ENCODE results near the gene ZP4. TPM values are rescaled to one million over a fixed set of nuclear protein-coding genes. Genes with fewer than 3 reads are reported as not detected.

Gene ZP4
- total and polyA plus RNA-seq, 2 of the 8 experiments (the other 6 are each of a cell fraction or from before 2014, with no cell fraction given) = not detected

DNA sequence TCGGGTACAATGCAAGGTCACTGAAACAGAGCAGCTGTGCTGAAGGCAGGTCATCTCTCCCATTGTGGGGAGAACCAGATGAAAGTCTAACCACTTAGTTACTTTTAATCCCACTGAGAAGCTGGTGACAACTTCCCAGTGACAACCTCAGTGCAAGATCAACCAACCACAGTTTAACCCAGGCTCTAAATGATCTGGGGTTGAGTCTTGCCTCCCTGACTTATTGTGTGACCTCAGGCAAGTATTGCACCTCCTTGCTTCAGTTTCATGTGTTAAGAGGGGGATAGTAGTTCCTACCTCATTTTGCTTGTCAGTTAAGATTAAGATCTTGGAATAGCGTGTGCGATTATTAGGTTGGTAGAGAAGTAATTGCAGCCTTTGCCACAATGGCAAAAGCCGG lies 3.2 kb downstream of the ZP4 start:
- H3K9ac ChIP-seq (replicated peaks in 1 of 4; ENCODE audit: extremely low read depth in 1 of 4, low read depth in 3 of 4, low read length in 3 of 4) = no peak overlapping the region
- ChIA-PET CTCF (ENCODE audit: partially characterized antibody) (interaction anchor here (1.8 to 2.4 kb wide), 2 partner anchors 14 to 23 kb away, joined by 7 to 16 read pairs; no protein-coding TSS in a partner anchor), POLR2A (ENCODE audit: partially characterized antibody) (no interaction called here)
- H2AK5ac ChIP-seq (ENCODE audit: low read depth, low read length) = no peak overlapping the region
- no peak overlapping the region for H2BK12ac ChIP-seq (ENCODE audit: low read depth, low read length)
- no peak overlapping the region for H3K4me2 ChIP-seq (ENCODE audit: insufficient read depth in 1 of 2, low read depth in 2 of 2, low read length in 2 of 2)
- no peaks in the 10 kb centered on the region for H3K4me1 ChIP-seq (replicated peaks in 1 of 4; ENCODE audit: control insufficient read depth in 3 of 4, insufficient read depth in 4 of 4, low read length in 3 of 4)
- H3K18ac ChIP-seq (ENCODE audit: extremely low read depth, low read length) = no peak overlapping the region
- H3K14ac ChIP-seq (ENCODE audit: insufficient read length) = no peak overlapping the region
- WGBS, 2 experiments (ENCODE audit: extremely low coverage in 1 of 2, insufficient coverage in 1 of 2, insufficient read length in 1 of 2, insufficient replicate concordance in 2 of 2, low coverage in 1 of 2, low lambda C conversion rate in 2 of 2, missing lambda C conversion rate in 1 of 2) = 94% methylated on average over 4 of the region's 4 CpGs; no CpG with 5 or more reads in 1 of the 2 experiments
- no peaks in the 10 kb centered on the region for H3K36me3 ChIP-seq (ENCODE audit: control insufficient read depth in 2 of 4, insufficient read depth in 4 of 4, low read length in 3 of 4)
- no peak for DNase-seq (ENCODE audit: low read depth in 1 of 2, low spot score in 2 of 2)
- H3K4ac ChIP-seq (replicated peaks; ENCODE audit: insufficient read length, low read depth, low read length) = no peak overlapping the region
- H3K79me1 ChIP-seq (ENCODE audit: low read depth, low read length) = no peaks in the 10 kb centered on the region
- no peaks in the 10 kb centered on the region for H4K20me1 ChIP-seq (replicated peaks in 1 of 2; ENCODE audit: control insufficient read depth in 1 of 2, insufficient read depth in 2 of 2, low read length in 2 of 2)
- H2BK15ac ChIP-seq (ENCODE audit: low read length) = no peak overlapping the region
- no peak overlapping the region for H3K4me3 ChIP-seq (ENCODE audit: extremely low read depth in 1 of 4, insufficient read depth in 2 of 4, low read depth in 3 of 4, low read length in 4 of 4)
- H2BK120ac ChIP-seq (replicated peaks; ENCODE audit: low read depth, low read length) = no peak overlapping the region
- no peak overlapping the region for H3K23ac ChIP-seq (ENCODE audit: insufficient read length)
- no peak overlapping the region for H3K56ac ChIP-seq (replicated peaks; ENCODE audit: insufficient read length, low read depth, low read length)
- no peak overlapping the region for H2BK20ac ChIP-seq (ENCODE audit: low read length)
- H3K27ac ChIP-seq (ENCODE audit: low read depth, low read length) = no peak overlapping the region
- H4K91ac ChIP-seq (replicated peaks; ENCODE audit: insufficient read length, low read length) = no peak overlapping the region
- H3K27me3 ChIP-seq (replicated peaks in 1 of 4; ENCODE audit: control insufficient read depth in 3 of 4, extremely low read depth in 1 of 4, insufficient read depth in 3 of 4, low read length in 3 of 4) = no peaks in the 10 kb centered on the region
- H4K5ac ChIP-seq (ENCODE audit: insufficient read length, low read depth, low read length) = no peak overlapping the region
- H4K8ac ChIP-seq (ENCODE audit: extremely low read depth, insufficient read depth, low read length) = no peak overlapping the region
- no peaks in the 10 kb centered on the region for H3K79me2 ChIP-seq (ENCODE audit: control insufficient read depth in 1 of 2, insufficient read depth in 2 of 2, low read length in 2 of 2)
- H2AFZ ChIP-seq (ENCODE audit: low read length) = 0 out of 2 replicates have a peak overlapping the region, but pooled peaks have one; percentile 21
- no peaks in the 10 kb centered on the region for H3K9me3 ChIP-seq (ENCODE audit: insufficient read depth in 2 of 2, low read depth in 1 of 2, low read length in 1 of 2)
- no peak for FAIRE-seq
- H3K23me2 ChIP-seq (ENCODE audit: low read depth, low read length) = no peaks in the 10 kb centered on the region; the same call in 1 of the 2 replicates
- H2BK5ac ChIP-seq (ENCODE audit: low read depth, low read length) = no peak overlapping the region
- no peak for TF ChIP-seq SIN3A (conservative IDR thresholded peaks at IDR 0.05 in 1 of 2, IDR thresholded peaks at IDR 0.05 in 1 of 2; ENCODE audit: low read depth in 1 of 2, low read length in 2 of 2)
- no peak for TF ChIP-seq SUZ12 (IDR thresholded peaks at IDR 0.05; ENCODE audit: low read length)
- no peak for TF ChIP-seq TCF12 (IDR thresholded peaks at IDR 0.05; ENCODE audit: low read depth, low read length)
- TF ChIP-seq EP300 (IDR thresholded peaks at IDR 0.05; ENCODE audit: borderline replicate concordance in 1 of 2, low read depth in 2 of 2, low read length in 2 of 2) = no peak
- no peak for TF ChIP-seq BRCA1 (IDR thresholded peaks at IDR 0.05; ENCODE audit: low read depth, low read length)
- TF ChIP-seq POU5F1 (IDR thresholded peaks at IDR 0.05; ENCODE audit: low read depth, low read length) = no peak
- no peak for TF ChIP-seq CBX5 (IDR thresholded peaks at IDR 0.05; ENCODE audit: low read depth, low read length)
- TF ChIP-seq, protein P1, sequence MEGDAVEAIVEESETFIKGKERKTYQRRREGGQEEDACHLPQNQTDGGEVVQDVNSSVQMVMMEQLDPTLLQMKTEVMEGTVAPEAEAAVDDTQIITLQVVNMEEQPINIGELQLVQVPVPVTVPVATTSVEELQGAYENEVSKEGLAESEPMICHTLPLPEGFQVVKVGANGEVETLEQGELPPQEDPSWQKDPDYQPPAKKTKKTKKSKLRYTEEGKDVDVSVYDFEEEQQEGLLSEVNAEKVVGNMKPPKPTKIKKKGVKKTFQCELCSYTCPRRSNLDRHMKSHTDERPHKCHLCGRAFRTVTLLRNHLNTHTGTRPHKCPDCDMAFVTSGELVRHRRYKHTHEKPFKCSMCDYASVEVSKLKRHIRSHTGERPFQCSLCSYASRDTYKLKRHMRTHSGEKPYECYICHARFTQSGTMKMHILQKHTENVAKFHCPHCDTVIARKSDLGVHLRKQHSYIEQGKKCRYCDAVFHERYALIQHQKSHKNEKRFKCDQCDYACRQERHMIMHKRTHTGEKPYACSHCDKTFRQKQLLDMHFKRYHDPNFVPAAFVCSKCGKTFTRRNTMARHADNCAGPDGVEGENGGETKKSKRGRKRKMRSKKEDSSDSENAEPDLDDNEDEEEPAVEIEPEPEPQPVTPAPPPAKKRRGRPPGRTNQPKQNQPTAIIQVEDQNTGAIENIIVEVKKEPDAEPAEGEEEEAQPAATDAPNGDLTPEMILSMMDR (IDR thresholded peaks at IDR 0.05; ENCODE audit: control extremely low read depth in 1 of 3, insufficient read depth in 1 of 3, low read depth in 1 of 3, low read length in 3 of 3) = no peak
- TF ChIP-seq MAFK (IDR thresholded peaks at IDR 0.05; ENCODE audit: low read depth, low read length) = no peak
- no peak for TF ChIP-seq PHF8 (conservative IDR thresholded peaks at IDR 0.05; ENCODE audit: low read depth, low read length)
